HG03280 (cell line): Measurements from ENCODE around the gene RASSF1.
"Not testable (repeated sequence)": the region's sequence is repeated elsewhere in the genome, so short reads cannot be mapped to it uniquely, and the experiment has no call there.

ENCODE experiments used
- ATAC-seq: cut with Tn5 transposase; IDR thresholded peaks from one replicate; pipeline ENCODE4 v1.9.1; 2021; ENCODE audit warnings: mild to moderate bottlenecking, moderate library complexity; ENCODE audit not compliant: unreplicated experiment

The RASSF1 gene

DNA sequence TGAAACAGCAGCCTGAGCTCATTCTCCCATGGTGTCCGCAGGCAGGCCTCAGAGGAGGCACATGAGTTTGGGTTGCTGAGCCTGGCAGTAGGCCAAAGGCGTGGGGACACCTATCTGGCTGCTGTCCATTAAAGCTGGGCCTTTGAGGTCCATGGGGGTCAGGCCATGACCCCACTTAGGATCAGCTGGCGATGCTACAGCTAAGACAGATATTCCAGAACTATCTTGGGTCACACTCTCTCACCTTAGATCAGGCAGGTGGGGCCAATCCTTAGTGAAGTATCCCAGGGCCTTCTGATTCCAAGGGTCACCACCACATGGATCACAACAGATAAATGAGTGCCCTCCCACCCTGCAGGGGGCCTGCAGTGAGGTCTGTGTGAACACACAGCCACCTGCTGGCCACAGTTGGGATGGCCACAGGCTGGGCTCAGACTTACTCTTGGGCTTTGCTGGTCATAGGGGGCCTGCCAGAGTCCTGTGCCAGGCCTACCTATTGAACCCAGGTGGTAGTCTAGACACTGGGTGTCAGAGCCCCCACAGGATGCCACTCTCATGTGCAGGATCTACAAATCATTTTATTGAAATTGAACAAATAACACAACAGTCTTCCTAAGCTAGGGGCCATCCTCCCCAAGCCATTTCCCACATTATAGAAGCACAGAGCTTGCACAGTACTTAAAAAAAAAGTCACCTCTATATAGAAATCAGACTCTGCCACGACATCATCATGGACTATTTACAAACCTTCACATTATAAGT, 16.1 kb downstream of the RASSF1 start:
- ATAC-seq: no peak

DNA sequence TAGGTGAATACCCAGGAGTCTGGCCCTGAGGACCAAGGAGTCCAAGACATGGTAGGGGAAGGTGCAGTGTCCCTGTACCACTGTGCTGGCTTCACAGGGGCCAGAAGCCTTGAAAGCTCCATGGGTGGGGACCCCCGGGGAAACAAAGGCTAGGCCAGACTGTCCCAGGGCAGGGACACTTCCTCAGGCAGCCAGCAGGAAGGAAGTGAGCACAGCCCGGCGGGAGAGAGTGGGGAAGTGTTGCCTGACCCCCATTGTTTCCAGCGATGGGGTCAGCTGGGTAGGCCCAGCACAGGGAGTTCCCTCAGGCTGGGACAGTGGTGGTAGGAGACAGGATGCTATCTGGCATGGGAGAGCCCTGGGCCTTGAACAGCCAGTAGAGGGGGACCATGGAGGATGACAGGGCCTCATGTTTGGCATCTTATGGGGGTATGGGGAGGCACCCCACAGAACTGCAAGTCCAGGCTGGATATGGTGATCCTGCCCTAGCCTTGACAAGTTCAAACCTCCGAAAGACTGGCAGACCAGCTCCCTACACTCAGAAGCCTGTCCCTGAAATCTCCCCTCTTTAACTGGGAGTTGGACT, 16.9 kb downstream of the RASSF1 start:
- no peak for ATAC-seq

- ATAC-seq: no peak
These were observed 17.5 kb downstream of the RASSF1 start for GRCh38 chr3:50323092-50323600.

DNA sequence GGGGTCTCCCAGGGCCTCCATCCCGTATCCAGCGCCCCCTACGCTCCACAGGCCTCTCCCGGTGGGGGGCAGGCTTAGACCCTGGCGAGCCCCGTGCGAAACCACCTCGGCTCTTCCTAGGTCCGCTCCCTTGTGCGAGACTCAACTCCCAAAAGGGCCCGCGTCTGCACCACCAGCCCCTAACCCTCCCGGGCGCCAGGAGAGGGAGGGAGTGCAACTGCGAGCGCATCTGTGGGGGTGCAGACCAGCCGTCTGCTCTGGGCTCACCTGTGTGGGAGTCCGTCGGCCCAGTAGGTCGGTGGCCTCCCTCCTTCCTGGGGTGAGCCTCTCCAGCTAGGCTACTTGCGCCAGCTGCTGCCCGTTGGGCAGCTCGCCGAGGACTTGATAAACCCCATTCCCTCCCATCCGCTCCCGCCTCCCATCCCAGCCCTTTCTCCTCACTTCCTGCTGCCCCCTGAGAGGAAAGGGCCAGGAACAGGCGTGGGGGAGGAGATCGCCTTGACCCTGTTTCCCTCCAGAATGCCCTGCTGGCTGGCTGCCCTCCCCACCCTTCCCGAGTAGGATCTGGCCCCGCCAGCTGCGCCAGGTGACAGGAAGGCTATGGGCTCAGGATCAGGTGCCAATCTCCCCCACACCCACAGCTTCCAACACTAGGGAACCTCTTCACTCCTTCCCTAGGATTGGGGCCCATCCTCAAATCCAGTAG, 18.1 kb downstream of the RASSF1 start, which contains the start of gene HYAL2:
TSS of gene HYAL2 (minus strand) at position 360 of the 706 bp plus-strand sequence. CDS start 2,256 bp downstream, outside the sequence.
- ATAC-seq: no peak

- no peak for ATAC-seq
These were observed 18.6 kb downstream of the RASSF1 start for GRCh38 chr3:50322115-50322385.

DNA sequence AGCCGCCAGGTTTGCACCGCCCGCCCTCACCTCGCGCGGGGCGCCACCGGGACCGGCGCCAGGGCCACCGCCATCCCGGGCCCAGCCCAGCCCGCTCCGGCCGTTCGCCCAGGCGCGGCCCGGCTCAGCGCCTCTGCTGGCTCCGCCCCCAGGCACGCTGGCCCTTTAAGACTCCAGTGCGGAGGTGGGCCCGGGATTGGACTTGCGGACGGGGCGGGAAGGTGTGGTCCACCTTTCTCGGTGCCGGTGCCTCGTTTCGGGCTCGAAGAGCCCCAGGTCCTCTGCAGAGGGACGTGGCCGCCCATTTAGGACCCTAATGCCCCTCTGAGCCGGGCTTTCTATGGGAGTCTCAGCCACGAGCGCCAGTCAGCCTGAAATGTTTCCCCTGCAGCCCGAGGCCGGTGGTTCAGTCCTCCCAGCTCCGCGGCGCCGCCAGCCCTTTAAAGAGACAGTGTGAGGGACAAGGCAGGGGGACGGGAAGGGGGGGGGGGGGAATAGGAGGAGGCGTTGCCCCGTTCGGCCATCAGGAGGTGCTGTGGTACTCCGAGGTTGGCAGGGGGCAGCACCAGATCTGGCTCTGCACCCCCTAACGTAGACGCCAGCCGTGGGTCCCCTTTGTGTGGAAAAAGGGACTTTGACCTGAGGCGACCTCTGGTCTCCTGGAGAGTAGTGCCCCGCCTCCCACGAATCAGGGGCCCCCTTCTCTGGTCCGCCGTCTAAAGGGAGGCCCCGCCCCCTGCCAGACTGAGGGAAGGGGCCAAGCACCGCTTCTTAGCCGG, 19.1 kb downstream of the RASSF1 start:
- ATAC-seq: peak; percentile 74

DNA sequence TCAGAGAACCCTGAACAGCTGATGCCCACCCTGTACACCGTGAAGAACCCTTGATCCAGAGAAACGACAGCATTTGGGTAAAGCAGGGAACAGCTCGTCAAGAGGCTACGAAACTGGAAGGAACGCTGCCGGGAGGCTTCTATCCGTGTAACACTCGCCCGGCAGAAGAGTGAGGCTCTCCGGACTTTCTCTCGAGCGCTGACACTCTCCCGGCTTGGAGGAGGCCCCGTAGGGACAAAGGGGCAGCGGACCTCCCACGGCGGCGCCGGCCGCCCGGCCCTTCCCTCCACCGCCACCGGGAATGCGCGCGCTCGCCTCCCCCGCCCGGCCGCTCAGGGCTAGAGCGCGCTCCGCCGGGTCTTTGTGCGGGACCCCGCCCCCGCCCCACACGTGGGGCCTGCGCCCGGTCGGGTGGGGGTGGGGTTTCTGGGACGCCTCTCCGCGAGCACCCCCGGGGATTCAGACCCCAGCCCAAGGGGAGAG, 19.7 kb downstream of the RASSF1 start:
- ATAC-seq: peak; percentile 49

DNA sequence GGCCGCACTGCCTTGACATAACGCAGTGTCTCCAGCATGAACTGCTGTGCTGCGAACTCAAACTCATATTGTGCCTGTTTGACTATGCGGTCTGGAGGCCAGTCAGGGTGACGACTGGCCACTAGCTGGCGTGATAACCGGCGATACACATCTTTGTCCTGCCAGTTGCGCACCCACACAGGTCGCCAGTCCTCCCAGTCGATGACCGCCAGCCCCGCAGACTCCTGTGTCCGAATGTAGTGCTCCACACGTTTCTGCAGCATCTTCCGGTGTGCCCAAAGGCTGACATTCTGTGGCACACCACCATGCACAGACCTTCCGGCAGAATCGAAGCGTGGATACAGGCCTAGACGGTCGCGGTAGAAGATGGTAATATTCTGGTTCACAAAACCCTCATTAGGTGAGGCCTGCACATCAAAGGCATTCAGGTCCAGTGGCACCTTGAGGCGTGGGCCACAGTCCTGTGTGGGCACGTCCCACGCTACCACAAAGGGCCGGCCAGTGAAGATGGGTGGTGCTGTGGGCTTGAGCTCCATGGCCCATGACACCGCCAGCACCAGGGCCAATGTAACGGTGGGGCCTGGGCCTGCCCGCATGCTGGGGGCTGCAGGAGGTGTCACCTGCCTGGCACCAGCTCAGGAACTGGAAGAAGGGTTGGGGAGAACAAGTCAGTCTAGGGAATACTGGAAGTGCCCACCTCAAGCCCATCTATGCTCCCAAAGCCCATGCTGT, 20.6 kb downstream of the RASSF1 start:
- no peak for ATAC-seq

- no peak for ATAC-seq
These were observed 21.3 kb downstream of the RASSF1 start for GRCh38 chr3:50319181-50319893.

DNA sequence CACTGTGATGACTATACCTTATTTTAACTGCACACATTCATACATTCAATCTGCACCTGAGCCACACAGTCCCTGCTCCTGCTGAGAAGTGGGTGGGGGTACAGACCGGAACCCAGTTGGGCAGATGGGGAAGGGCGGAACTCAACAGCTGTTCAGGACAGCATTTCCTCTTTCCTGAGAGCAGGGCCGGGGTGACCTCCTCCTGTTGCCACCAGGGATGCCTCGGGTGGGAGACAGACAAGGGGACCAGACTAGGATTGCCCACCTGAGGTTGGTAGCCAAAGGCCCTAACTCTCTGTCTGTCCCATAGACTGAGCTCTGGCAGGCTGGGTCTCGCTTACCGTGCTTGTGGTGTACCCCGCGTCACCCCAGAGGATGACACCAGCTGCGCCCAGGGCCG, 22.0 kb downstream of the RASSF1 start:
- no peak for ATAC-seq

- ATAC-seq: no peak
These were observed 22.5 kb downstream of the RASSF1 start for GRCh38 chr3:50318163-50318562.

DNA sequence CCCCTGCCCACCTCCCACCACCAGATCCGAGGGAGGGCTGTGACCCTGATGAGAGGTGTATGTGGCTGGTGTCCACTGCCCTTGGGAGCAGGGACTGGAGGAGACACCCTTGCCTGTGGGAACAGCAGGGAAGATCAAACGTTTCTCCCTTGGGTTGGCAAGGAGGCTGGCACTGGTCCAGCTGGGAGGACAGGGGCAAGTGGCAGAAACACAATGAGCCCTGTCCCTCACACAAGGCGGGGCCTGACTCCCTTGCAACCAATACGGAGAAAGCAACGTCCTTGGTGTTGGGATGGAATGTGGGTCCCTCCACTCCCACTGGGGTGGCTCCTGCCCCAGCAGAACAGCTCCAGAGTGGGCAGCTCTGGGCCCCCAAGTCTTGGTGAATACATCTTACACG, 23.3 kb downstream of the RASSF1 start:
- ATAC-seq: no peak

DNA sequence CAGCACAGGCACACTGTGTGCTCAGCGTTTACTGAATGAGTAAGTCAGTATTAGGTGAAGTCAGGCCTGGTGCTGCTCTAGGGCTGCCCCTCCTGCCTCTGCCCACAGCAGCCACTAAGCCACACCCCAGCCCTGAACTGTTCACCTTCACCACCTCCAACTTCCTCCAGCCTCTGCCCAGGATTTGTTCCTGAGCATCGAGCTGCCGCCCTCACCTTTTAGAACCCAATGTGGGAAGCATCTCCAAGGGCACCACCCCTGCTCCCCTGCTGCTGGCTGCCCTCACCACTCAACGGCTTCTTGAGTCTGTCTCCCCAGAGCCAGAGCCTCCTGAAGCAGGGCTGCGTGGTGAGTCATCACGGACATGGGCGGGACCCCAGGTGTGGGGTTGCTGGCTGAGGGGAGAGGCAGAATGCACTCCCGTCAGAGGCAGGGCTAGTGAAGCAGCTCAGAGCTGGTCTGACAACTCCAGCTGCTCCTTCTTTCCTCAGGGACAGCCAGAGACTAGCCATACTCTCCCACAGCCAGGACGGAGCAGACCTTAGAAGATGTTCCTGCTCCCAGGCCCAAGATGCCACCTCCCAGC, 23.9 kb downstream of the RASSF1 start:
- ATAC-seq: no peak

DNA sequence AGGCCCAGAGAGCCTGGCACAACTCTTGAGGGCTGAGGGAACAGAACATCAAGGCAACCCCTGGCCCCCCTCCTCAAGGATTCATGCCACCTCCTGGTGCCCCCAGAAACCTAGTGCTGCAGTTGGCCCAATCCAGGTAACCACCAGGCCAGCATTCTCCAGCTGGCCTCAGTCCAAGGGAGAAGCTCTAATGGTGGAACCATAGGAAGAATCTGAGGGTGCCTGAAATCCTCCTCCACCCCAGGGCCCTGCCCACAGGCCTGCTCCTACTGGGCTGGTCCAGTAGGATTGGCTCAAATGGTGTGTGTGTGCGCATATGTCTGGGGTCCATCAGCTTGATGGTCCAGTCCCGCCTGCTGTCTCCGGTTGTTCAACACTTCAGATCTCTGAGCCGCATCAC, 25.8 kb downstream of the RASSF1 start:
- no peak for ATAC-seq

DNA sequence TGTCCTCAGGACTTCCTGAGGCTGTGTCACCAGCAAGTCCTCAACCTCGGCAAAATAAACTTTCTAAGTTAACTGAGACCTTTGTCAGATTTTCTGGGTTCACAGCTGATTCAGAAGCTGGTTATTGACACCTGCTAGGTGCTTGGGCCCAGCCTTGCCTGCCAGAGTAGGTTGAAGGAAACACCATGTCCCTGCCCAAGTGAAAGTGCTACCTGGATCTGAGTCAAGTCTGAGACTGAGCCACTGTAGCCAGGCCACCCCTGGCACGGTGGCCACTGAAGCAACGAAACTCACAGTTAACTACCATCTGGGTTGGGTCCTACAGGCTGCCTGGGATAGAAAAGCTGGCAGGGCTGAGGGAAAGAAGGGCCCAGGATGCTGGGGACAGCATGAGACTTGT, 26.3 kb downstream of the RASSF1 start:
- no peak for ATAC-seq

DNA sequence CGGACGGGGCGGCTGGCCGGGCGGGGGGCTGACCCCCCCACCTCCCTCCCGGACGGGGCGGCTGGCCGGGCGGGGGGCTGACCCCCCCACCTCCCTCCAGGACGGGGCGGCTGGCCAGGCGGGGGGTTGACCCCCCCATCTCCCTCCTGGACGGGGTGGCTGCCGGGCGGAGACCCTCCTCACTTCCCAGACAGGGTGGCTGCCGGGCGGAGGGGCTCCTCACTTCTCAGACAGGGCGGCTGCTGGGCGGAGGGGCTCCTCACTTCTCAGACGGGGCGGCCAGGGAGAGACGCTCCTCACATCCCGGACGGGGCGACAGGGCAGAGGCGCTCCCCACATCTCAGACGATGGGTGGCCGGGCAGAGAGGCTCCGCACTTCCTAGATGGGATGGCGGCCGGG, 28.6 kb downstream of the RASSF1 start:
- ATAC-seq: not testable (repeated sequence)

- no peak for ATAC-seq
These were observed 36.0 kb downstream of the RASSF1 start for GRCh38 chr3:50304601-50305000.

- no peak for ATAC-seq
These were observed 37.4 kb downstream of the RASSF1 start, which contains the start of gene HYAL1 for GRCh38 chr3:50303013-50303815. Gene HYAL1 (minus strand): TSS chr3:50303574. CDS start chr3:50302956, 618 bp downstream.
